SK-MEL-5 (cell line): ENCODE data around the gene TEAD1. TPM values are rescaled to one million over a fixed set of nuclear protein-coding genes. Genes with fewer than 3 reads are reported as not detected.

Experiments
- DNase-seq: peaks from one replicate; pipeline ENCODE4 v3.0.0-alpha.2; 2016; ENCODE audit warnings: low read depth, low spot score
- in situ Hi-C: cut with HindIII; loops from 2 replicates; pipeline ENCODE4 v1.10.0; 2016; ENCODE audit warnings: low sequenced_read_pairs, high pct_unique_total_duplicates, low pct_unique_long_range_greater_than_20kb
- total RNA-seq: library from RNA; depleted of rRNA; stranded (reverse); fragments of >200 nt; shearing (Covaris generic); gene quantifications from 2 replicates; pipeline ENCODE4 v1.2.3, GENCODE V29; 2014

The TEAD1 gene
- total RNA-seq, 1 experiment from 2014 or later = 55.0 TPM

- no peak for DNase-seq
- in situ Hi-C loops = no loop called here
Measured at GRCh38 chr11:12764187-12764914, 90.1 kb downstream of the TEAD1 start.

DNA sequence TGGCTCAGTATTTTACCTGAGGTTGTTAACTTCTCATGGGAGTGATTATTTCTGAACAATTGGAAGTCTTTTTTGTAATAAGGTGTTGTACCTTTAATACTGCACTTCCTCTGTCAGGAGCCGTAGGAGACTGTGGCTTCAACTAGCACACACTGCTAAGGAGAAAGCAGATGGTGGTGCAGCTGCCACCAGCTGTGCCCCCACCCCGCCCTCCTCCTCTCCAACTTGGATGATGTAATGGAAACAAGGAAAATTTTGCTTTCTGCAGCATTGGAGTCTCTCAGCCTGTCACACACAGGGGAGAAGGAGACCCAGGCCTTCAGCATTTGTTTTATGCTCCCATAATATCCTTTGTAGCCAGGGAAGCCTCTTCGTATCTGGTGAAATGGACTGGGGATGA is 91.2 kb downstream of the TEAD1 start:
- in situ Hi-C loops = no loop called here
- no peak for DNase-seq

- in situ Hi-C loops = no loop called here
- no peak for DNase-seq
Measured at GRCh38 chr11:12767027-12767426, 92.8 kb downstream of the TEAD1 start.

DNA sequence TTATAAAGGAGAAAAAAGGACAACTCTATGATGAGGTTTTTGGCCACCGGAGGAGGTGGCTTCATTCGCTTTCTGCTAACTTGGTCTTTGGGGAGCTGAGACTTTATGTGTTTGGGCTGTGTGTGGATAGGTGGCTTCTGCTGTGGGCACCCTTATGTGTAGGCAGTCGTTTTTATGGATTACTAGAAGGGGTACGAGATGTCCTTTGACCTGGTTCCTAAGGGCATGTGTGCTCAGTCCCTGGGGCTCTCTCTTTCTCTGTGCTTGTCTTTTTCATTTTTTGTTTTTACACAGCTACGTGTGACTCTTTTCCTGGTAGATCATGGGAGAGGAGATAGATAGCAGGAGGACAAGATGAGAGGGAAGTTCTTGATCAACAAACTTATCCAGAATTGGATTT is 93.4 kb downstream of the TEAD1 start:
- DNase-seq = no peak
- in situ Hi-C loops = no loop called here

DNA sequence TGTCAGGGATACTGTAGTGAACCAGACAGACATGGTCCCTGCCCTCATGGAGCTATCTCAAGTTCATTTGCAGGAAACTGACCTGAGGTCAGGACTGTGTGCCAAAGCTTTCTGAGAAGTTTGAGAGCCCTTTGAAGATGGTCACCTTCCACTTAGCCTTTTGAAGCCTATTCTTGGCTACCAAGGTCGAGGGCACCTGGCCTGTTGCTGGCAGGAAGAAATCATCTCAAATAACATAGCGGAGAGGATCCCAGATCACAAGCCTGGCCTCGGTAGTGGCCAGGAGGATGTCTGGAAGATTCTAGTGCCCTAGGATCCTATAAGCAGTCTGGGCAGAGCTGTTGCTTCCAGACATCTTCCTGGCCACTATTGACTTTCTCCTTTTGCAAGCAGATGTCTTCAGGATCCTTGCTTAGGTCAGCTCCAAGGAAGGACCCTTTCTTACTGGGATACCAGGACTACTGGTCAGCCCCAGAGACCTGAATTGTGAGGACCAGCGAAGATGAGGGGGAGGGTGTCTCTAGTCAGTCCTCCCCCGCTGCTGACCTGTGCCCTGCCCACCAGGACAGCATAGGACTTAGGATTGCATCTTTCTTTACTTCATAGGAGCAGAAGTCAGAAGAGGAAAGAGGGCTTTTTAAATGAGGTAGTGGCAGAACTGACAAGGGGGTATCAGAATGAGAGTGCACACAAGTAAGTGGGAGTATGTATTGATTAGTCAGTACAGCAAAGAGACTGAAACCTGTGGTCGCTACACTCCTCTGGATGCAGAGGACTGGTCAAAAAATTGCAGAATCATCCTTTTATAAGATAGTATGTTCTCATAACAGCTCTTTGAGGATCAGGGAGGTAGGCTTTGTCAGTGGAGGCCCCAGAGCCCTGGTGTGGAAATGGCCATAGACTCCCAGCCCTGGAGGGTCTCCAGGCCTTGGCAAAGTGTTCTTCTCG is 94.8 kb downstream of the TEAD1 start:
- in situ Hi-C loops = no loop called here
- no peak for DNase-seq

DNA sequence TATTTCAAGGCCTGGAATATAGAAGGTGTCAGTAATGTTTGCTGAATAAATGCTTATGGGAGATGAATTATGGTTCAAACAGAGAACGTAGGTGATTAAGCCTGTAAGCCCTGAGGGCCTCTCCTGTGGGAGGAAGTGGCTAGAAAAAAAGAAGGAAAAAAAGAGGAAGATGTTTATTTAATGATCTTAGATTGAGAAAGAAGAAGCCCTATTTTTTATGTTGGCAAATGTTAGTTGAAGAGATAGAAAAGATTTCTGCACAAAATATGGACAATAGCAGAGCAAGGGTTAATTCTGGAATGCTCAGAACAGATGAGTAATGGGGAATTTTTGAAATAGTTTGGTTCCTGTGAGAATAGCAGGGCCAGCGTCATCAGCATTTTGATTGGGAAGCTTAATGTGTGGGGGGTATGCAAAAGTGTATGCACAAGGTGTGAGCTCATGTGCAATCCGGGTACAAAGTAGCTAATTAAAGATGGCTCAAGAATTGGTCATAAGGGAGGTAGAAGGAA is 95.7 kb downstream of the TEAD1 start:
- DNase-seq = no peak
- in situ Hi-C loops = no loop called here

GRCh38 chr11:12770435-12770834 is 96.2 kb downstream of the TEAD1 start:
- in situ Hi-C loops = no loop called here
- DNase-seq = no peak

DNA sequence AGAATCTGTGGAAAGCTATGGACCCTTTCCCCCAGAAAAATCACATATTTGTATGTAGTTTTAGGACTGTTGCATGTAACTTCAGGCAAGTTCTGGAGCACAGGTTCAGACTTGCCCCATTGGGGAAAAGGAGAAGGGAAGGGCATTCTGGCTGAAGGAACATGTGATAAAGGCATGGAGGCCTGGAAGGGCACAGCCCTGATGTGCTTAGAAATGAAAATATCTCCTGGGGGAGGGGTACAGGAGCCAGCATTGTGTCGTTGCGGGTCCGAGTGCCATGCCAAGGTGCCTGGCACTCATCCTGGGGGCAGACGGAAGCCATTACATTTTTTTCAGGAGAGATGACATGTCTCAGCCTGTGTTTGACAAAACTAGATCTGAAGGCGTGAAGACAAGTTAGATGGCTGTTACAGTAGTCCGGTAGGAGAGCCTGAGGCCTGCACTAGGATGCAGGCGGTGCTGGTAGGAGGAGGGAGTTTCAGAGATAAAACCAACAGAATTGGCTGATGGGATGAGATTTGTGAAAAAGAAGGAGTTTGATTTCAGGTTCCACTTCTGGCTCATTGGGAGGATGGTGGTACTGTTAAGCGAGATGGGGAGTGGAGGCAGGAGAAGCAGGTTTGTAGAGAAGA is 96.9 kb downstream of the TEAD1 start:
- no peak for DNase-seq
- in situ Hi-C loops = no loop called here

- in situ Hi-C loops = no loop called here
- no peak for DNase-seq
Measured at GRCh38 chr11:12771875-12772274, 97.7 kb downstream of the TEAD1 start.

- no peak for DNase-seq
- in situ Hi-C loops = no loop called here
Measured at GRCh38 chr11:12772324-12772723, 98.1 kb downstream of the TEAD1 start.

- DNase-seq = no peak
- in situ Hi-C loops = no loop called here
Measured at GRCh38 chr11:12773591-12773990, 99.4 kb downstream of the TEAD1 start.

DNA sequence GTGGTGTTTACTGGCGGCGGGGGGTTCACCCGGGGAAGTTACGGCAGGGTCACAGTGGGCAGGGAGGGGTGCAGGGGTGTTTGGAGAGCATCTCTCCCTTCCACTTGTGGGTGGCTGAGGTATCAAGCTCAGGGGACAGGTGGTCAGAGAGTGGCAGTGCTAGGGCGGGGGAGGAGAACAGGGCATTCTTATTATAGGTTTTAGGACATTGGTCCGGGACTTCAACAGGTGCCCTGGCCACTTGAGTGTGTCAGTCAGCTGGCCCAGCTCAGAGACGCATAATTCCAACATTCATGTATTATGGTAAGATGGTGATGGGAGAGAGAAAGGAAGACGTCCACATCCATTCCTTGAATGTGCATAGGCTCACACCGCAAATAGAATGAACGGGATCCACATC is 101.7 kb downstream of the TEAD1 start:
- no peak for DNase-seq
- in situ Hi-C loops = no loop called here

DNA sequence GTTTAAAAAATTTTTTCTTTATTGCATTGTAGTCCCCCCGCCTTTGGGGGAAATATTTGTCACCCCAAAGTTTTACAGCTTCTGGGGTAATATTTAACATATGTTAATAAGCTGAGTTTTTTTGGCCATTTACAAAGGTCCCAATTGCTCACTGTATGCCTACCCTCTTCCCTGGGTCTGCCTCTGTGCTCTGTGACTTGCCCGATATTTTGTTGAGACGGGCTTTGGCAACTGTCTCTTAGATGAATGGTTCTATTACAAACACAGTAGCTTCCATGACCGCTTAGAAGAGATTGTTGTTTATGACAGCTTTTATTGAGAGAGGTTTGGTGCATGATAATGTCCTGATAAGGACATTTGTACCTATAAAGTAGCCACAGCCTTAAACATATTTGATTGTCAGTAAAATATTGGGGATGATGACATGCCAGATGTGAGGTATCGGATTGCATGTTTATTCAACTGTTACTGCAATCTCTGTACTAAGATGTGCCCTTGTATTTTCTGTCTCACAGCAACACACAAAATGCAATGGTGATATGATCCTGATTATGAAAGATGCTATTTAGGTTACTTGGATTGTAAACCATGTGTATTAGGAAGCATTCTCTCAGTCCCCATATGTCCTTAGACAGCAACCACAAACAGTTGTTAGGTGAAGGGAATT is 103.1 kb downstream of the TEAD1 start:
- in situ Hi-C loops = no loop called here
- no peak for DNase-seq

DNA sequence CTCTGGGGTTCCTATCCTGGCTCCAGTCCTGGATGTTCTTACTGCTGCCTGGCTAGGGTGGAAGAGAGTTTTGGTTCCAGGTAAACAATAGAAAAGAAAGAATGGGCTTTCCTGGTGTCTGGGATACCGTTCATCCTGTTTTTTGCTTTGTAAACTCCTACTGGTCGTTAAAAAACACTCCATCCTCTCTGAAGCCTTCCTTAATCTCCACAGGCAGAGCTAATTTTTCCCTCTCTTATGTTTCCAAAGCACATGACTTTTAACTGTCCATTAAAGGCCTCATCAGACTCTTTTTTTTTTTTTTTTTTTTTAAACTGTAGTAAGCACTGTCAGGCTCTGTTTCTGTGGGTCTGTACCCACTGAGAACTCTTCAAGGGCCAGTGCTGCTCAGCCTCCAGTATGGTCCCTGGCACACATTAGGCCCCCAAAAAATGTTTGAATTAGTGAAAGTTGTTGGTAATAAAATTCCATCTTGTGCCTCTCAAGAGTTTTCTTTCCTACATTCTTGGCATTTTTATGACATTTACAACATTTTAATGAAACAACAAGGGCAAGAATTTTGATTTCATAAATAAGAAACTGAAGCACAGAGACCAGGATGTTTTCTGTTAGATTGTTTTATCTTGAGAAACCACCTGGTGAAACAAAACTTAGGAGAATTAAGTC is 104.2 kb downstream of the TEAD1 start:
- DNase-seq = no peak
- in situ Hi-C loops = no loop called here

- no peak for DNase-seq
- in situ Hi-C loops = no loop called here
Measured at GRCh38 chr11:12783765-12784164, 109.5 kb downstream of the TEAD1 start.

DNA sequence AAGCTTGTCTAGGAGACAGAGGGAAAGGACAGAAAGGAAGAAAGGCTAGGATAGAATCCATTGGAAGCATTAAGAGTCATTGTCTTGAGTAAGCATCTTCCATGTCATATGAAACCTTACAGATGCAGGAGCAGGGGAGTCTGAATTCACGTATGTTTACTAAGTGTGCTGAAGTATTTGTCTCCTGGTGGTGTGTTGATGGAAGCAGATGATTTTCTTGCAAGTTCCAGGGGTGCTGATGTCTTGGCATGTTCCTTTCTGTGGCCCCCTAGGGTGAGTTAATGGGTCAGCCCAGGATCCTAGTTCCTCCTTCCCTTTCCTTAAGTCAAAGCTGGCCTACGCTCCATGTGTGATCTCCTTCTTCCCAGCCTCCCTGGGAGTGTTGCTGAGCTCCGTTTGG is 110.2 kb downstream of the TEAD1 start:
- in situ Hi-C loops = no loop called here
- no peak for DNase-seq

DNA sequence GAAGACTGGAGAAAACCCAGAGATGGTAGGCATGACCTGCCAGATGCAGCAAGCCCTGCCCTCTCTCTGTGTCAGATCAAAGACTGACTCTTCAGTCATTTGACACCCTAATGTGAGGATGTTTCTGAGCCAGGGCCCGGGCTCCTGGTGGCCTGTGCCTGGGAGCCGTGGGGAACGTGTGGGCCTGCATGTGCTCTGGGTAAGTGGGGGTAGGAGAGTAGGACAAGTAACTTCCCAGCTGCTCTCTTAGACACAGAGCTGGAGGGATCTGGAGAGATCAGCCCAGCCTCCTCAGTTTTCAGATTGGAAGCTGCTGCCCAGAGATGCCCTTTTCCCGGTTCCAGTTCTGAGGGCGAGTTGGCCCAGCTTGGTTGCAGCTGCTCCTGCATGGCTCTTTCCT is 110.8 kb downstream of the TEAD1 start:
- DNase-seq = no peak
- in situ Hi-C loops = no loop called here
